PFSK-1 (cell line): Measurements from ENCODE around the gene CNTN4.

Experiments used
- FOXP2 ChIP-seq: optimal IDR thresholded peaks from 2 replicates; pipeline ENCODE3; 2011; ENCODE audit warnings: borderline replicate concordance, control low read depth, inconsistent platforms; ENCODE audit not compliant: insufficient read depth; ENCODE audit errors: extremely low read length, extremely low read depth
- POLR2AphosphoS5 ChIP-seq: IDR thresholded peaks from 2 replicates; pipeline ENCODE4 v1.6.1; 2012; ENCODE audit warnings: low read depth, mild to moderate bottlenecking, control low read depth, low read length, moderate library complexity
- REST ChIP-seq, 2 experiments: IDR thresholded peaks; 2 replicates each; pipeline versions ENCODE4 v1.6.1 to v1.8.0; 2011 to 2012; ENCODE audit warnings: low read depth in 2 of 2, low read length in 2 of 2, control low read depth in 1 of 2, inconsistent platforms in 1 of 2, mild to moderate bottlenecking in 1 of 2, moderate library complexity in 1 of 2; ENCODE audit not compliant: insufficient read depth in 1 of 2
- SIN3A ChIP-seq: IDR thresholded peaks from 2 replicates; pipeline ENCODE4 v1.6.1; 2012; ENCODE audit warnings: mild to moderate bottlenecking, low read length, moderate library complexity, borderline replicate concordance; ENCODE audit not compliant: insufficient read depth
- TAF1 ChIP-seq: IDR thresholded peaks from 2 replicates; pipeline ENCODE4 v1.6.1; 2012; ENCODE audit warnings: low read length, control low read depth, borderline replicate concordance; ENCODE audit not compliant: insufficient read depth

Gene CNTN4

GRCh38 chr3:2506776-2507175, 408.1 kb downstream of the CNTN4 start:
- no peak for TF ChIP-seq REST (IDR thresholded peaks at IDR 0.05; ENCODE audit: insufficient read depth in 1 of 2, low read depth in 2 of 2, low read length in 2 of 2)
- TF ChIP-seq SIN3A, result no peak
- no peak for TF ChIP-seq FOXP2
- no peak for TF ChIP-seq POLR2AphosphoS5
- TF ChIP-seq TAF1, result no peak

- TF ChIP-seq REST (IDR thresholded peaks at IDR 0.05; ENCODE audit: insufficient read depth in 1 of 2, low read depth in 2 of 2, low read length in 2 of 2), result no peak
- no peak for TF ChIP-seq TAF1
- TF ChIP-seq FOXP2, result no peak
- no peak for TF ChIP-seq SIN3A
- no peak for TF ChIP-seq POLR2AphosphoS5
Observed at GRCh38 chr3:2510591-2511145, 412.0 kb downstream of the CNTN4 start.

GRCh38 chr3:2511356-2511755, 412.7 kb downstream of the CNTN4 start:
- no peak for TF ChIP-seq REST (IDR thresholded peaks at IDR 0.05; ENCODE audit: insufficient read depth in 1 of 2, low read depth in 2 of 2, low read length in 2 of 2)
- TF ChIP-seq TAF1, result no peak
- no peak for TF ChIP-seq POLR2AphosphoS5
- TF ChIP-seq FOXP2, result no peak
- TF ChIP-seq SIN3A, result no peak

- TF ChIP-seq SIN3A (no peak), POLR2AphosphoS5 (no peak), REST (IDR thresholded peaks at IDR 0.05; ENCODE audit: insufficient read depth in 1 of 2, low read depth in 2 of 2, low read length in 2 of 2) (no peak)
Observed at GRCh38 chr3:2512881-2513280, 414.2 kb downstream of the CNTN4 start.

GRCh38 chr3:2513986-2514385, 415.3 kb downstream of the CNTN4 start:
- TF ChIP-seq FOXP2 (no peak), SIN3A (no peak), REST (IDR thresholded peaks at IDR 0.05; ENCODE audit: insufficient read depth in 1 of 2, low read depth in 2 of 2, low read length in 2 of 2) (no peak), TAF1 (no peak), POLR2AphosphoS5 (no peak)
